Omental fat pad (tissue), 4 donors: ENCODE results near the gene NAA11. TPM values are rescaled to one million over a fixed set of nuclear protein-coding genes. Genes with fewer than 3 reads are reported as not detected.
"Not testable (repeated sequence)": the region's sequence is repeated elsewhere in the genome, so short reads cannot be mapped to it uniquely, and the experiment has no call there.

Experiments used
- ATAC-seq: fragments of 150-250 bp; one replicate; pipeline ENCODE4 v1.9.1; 2016; ENCODE audit warnings: mild to moderate bottlenecking, moderate library complexity; ENCODE audit not compliant: low FRiP score
- DNase-seq: peaks from one replicate; pipeline ENCODE4 v3.0.0-alpha.2; 2019; ENCODE audit warnings: low spot score
- CTCF ChIP-seq, 3 donors: fragments of 450-650 bp; IDR thresholded peaks; one replicate each; pipeline ENCODE4 v1.5.1; 2016 to 2017; ENCODE audit warnings: antibody characterized with exemption in 3 of 3, mild to moderate bottlenecking in 3 of 3, moderate library complexity in 2 of 3
- total RNA-seq, 4 donors: library from RNA; depleted of rRNA; stranded (reverse); fragments of >200 nt; gene quantifications; one replicate each; pipeline ENCODE4 v1.1.0, GENCODE V29; 2016

NAA11 gene
- total RNA-seq, 4 donors from 2014 or later = not detected

GRCh38 chr4:79288185-79288584 is 37.7 kb downstream of the NAA11 start:
- no peak for TF ChIP-seq CTCF (IDR thresholded peaks at IDR 0.05)
- ATAC-seq (no peak), DNase-seq (no peak)

- TF ChIP-seq CTCF (IDR thresholded peaks at IDR 0.05) = no peak
- no peak for ATAC-seq
- DNase-seq = no peak
Measured at GRCh38 chr4:79287718-79288117, 38.1 kb downstream of the NAA11 start.

GRCh38 chr4:79287076-79287475 is 38.8 kb downstream of the NAA11 start:
- ATAC-seq = no peak
- TF ChIP-seq CTCF (IDR thresholded peaks at IDR 0.05) = no peak
- no peak for DNase-seq

GRCh38 chr4:79281566-79282359 is 44.1 kb downstream of the NAA11 start:
- no peak for DNase-seq
- no peak for ATAC-seq
- no peak for TF ChIP-seq CTCF (IDR thresholded peaks at IDR 0.05)

GRCh38 chr4:79277467-79277866 is 48.4 kb downstream of the NAA11 start:
- DNase-seq, ATAC-seq: not testable (repeated sequence)

- TF ChIP-seq CTCF (IDR thresholded peaks at IDR 0.05) = no peak
- ATAC-seq (no peak), DNase-seq (no peak)
Measured at GRCh38 chr4:79273915-79274314, 51.9 kb downstream of the NAA11 start.

GRCh38 chr4:79272761-79273160 is 53.1 kb downstream of the NAA11 start:
- DNase-seq (no peak), ATAC-seq (no peak)
- TF ChIP-seq CTCF (IDR thresholded peaks at IDR 0.05) = no peak
